Measurements from ENCODE around the gene RCAN2.

Gene RCAN2

DNA sequence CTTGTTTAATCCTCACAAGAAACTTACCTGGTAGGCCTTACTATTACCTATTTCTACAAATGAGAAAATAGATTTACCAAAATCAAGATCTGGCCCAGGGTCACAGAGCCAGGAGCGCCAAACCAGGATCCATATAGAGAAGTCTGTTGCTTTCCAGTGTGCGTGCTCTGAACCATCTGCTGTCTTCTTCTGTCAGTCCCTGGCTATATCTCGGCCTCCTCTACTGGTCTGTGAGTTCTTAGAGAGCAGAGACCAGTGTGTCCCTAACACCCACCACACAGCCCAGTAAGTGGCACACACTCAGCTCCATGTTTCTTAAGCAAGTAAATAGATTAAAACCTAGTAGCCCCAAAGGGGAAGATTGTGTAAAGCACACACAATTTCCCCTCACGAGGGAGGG lies 301.5 kb downstream of the RCAN2 start:
- H2AFZ ChIP-seq (ENCODE audit: low read length), result no peak overlapping the region
- H2BK12ac ChIP-seq (ENCODE audit: low read length), result no peak overlapping the region
- no peak overlapping the region for H2BK120ac ChIP-seq (ENCODE audit: low read depth, low read length)
- no peak overlapping the region for H3K4me3 ChIP-seq (ENCODE audit: low read length in 2 of 2)
- no peaks in the 10 kb centered on the region for H3K36me3 ChIP-seq (replicated peaks in 1 of 2; ENCODE audit: control insufficient read depth in 2 of 2, insufficient read depth in 2 of 2, low read length in 2 of 2)
- H2BK15ac ChIP-seq (ENCODE audit: low read length), result no peak overlapping the region
- H3K27ac ChIP-seq (replicated peaks; ENCODE audit: low read length), result no peak overlapping the region
- H3K79me1 ChIP-seq (ENCODE audit: low read depth, low read length), result no peaks in the 10 kb centered on the region
- no peak overlapping the region for H3K23ac ChIP-seq (ENCODE audit: low read depth, low read length, poor library complexity)
- no peak overlapping the region for H4K91ac ChIP-seq (ENCODE audit: low read depth, low read length, poor library complexity)
- H3K4ac ChIP-seq (ENCODE audit: low read length), result no peak overlapping the region
- H2AK5ac ChIP-seq (ENCODE audit: low read depth, low read length), result no peak overlapping the region
- H3K4me1 ChIP-seq (ENCODE audit: control insufficient read depth in 2 of 2, insufficient read depth in 1 of 2, low read depth in 1 of 2, low read length in 2 of 2), result no peaks in the 10 kb centered on the region
- no peak overlapping the region for H3K9ac ChIP-seq (ENCODE audit: low read depth, low read length, poor library complexity)
- no peak overlapping the region for H2BK5ac ChIP-seq (ENCODE audit: low read length)
- H4K8ac ChIP-seq (ENCODE audit: low read depth, low read length), result no peak overlapping the region
- H3K18ac ChIP-seq (ENCODE audit: low read length), result no peak overlapping the region
- no peaks in the 10 kb centered on the region for H3K27me3 ChIP-seq (ENCODE audit: control insufficient read depth in 3 of 3, insufficient read depth in 3 of 3, low read depth in 1 of 3, low read length in 3 of 3)
- DNase-seq (ENCODE audit: low spot score), result no peak
- no peaks in the 10 kb centered on the region for H3K9me3 ChIP-seq (replicated peaks in 1 of 2; ENCODE audit: control insufficient read depth in 2 of 2, insufficient read depth in 1 of 2, low read depth in 1 of 2, low read length in 2 of 2)
- no CpG with 5 or more reads among the region's 4 CpGs for WGBS, 2 donors (ENCODE audit: extremely low coverage in 2 of 2, insufficient read length in 2 of 2, insufficient replicate concordance in 1 of 2)
- no peak overlapping the region for H3K4me2 ChIP-seq (ENCODE audit: insufficient read depth, low read length, poor library complexity, severe bottlenecking)
- H3K14ac ChIP-seq (ENCODE audit: low read length), result no peak overlapping the region

GRCh38 chr6:46186583-46186982 lies 304.7 kb downstream of the RCAN2 start:
- Histone ChIP-seq H3K14ac (ENCODE audit: low read length) (no peak overlapping the region), H3K18ac (ENCODE audit: low read length) (no peak overlapping the region), H3K9me3 (replicated peaks in 1 of 2; ENCODE audit: control insufficient read depth in 2 of 2, insufficient read depth in 1 of 2, low read depth in 1 of 2, low read length in 2 of 2) (no peaks in the 10 kb centered on the region), H3K4me1 (ENCODE audit: control insufficient read depth in 2 of 2, insufficient read depth in 1 of 2, low read depth in 1 of 2, low read length in 2 of 2) (no peaks in the 10 kb centered on the region), H2AFZ (ENCODE audit: low read length) (no peak overlapping the region), H2BK12ac (ENCODE audit: low read length) (no peak overlapping the region), H2BK5ac (ENCODE audit: low read length) (no peak overlapping the region), H3K23ac (ENCODE audit: low read depth, low read length, poor library complexity) (no peak overlapping the region), H2BK120ac (ENCODE audit: low read depth, low read length) (no peak overlapping the region), H3K4ac (ENCODE audit: low read length) (no peak overlapping the region), H3K36me3 (replicated peaks in 1 of 2; ENCODE audit: control insufficient read depth in 2 of 2, insufficient read depth in 2 of 2, low read length in 2 of 2) (no peaks in the 10 kb centered on the region), H3K27ac (replicated peaks; ENCODE audit: low read length) (no peak overlapping the region), H3K9ac (ENCODE audit: low read depth, low read length, poor library complexity) (no peak overlapping the region), H3K4me2 (ENCODE audit: insufficient read depth, low read length, poor library complexity, severe bottlenecking) (no peak overlapping the region), H2BK15ac (ENCODE audit: low read length) (no peak overlapping the region), H3K4me3 (ENCODE audit: low read length in 2 of 2) (no peak overlapping the region), H3K79me1 (ENCODE audit: low read depth, low read length) (no peaks in the 10 kb centered on the region), H2AK5ac (ENCODE audit: low read depth, low read length) (no peak overlapping the region), H4K8ac (ENCODE audit: low read depth, low read length) (no peak overlapping the region), H3K27me3 (ENCODE audit: control insufficient read depth in 3 of 3, insufficient read depth in 3 of 3, low read depth in 1 of 3, low read length in 3 of 3) (no peaks in the 10 kb centered on the region), H4K91ac (ENCODE audit: low read depth, low read length, poor library complexity) (no peak overlapping the region)
- no peak for DNase-seq (ENCODE audit: low spot score)
- WGBS, 2 donors (ENCODE audit: extremely low coverage in 2 of 2, insufficient read length in 2 of 2, insufficient replicate concordance in 1 of 2), result no CpG with 5 or more reads among the region's 1 CpG

- Histone ChIP-seq H3K18ac (ENCODE audit: low read length) (no peak overlapping the region), H3K79me1 (ENCODE audit: low read depth, low read length) (no peaks in the 10 kb centered on the region), H3K4me2 (ENCODE audit: insufficient read depth, low read length, poor library complexity, severe bottlenecking) (no peak overlapping the region), H3K4me3 (ENCODE audit: low read length in 2 of 2) (no peak overlapping the region), H3K14ac (ENCODE audit: low read length) (no peak overlapping the region), H3K9ac (ENCODE audit: low read depth, low read length, poor library complexity) (no peak overlapping the region), H2BK120ac (ENCODE audit: low read depth, low read length) (no peak overlapping the region), H2AK5ac (ENCODE audit: low read depth, low read length) (no peak overlapping the region), H3K4me1 (ENCODE audit: control insufficient read depth in 2 of 2, insufficient read depth in 1 of 2, low read depth in 1 of 2, low read length in 2 of 2) (no peaks in the 10 kb centered on the region), H4K8ac (ENCODE audit: low read depth, low read length) (no peak overlapping the region), H3K23ac (ENCODE audit: low read depth, low read length, poor library complexity) (no peak overlapping the region), H2BK5ac (ENCODE audit: low read length) (no peak overlapping the region), H4K91ac (ENCODE audit: low read depth, low read length, poor library complexity) (no peak overlapping the region), H3K9me3 (replicated peaks in 1 of 2; ENCODE audit: control insufficient read depth in 2 of 2, insufficient read depth in 1 of 2, low read depth in 1 of 2, low read length in 2 of 2) (no peaks in the 10 kb centered on the region), H2BK15ac (ENCODE audit: low read length) (no peak overlapping the region), H2BK12ac (ENCODE audit: low read length) (no peak overlapping the region), H2AFZ (ENCODE audit: low read length) (no peak overlapping the region), H3K27ac (replicated peaks; ENCODE audit: low read length) (no peak overlapping the region), H3K4ac (ENCODE audit: low read length) (no peak overlapping the region), H3K27me3 (ENCODE audit: control insufficient read depth in 3 of 3, insufficient read depth in 3 of 3, low read depth in 1 of 3, low read length in 3 of 3) (no peaks in the 10 kb centered on the region), H3K36me3 (replicated peaks in 1 of 2; ENCODE audit: control insufficient read depth in 2 of 2, insufficient read depth in 2 of 2, low read length in 2 of 2) (no peaks in the 10 kb centered on the region)
- no peak for DNase-seq (ENCODE audit: low spot score)
- WGBS, 2 donors (ENCODE audit: extremely low coverage in 2 of 2, insufficient read length in 2 of 2, insufficient replicate concordance in 1 of 2), result no CpG with 5 or more reads among the region's 4 CpGs
These were observed 307.1 kb downstream of the RCAN2 start for GRCh38 chr6:46184114-46184513.

- DNase-seq (ENCODE audit: low spot score), result no peak
- Histone ChIP-seq H3K18ac (ENCODE audit: low read length) (no peak overlapping the region), H2BK15ac (ENCODE audit: low read length) (no peak overlapping the region), H3K9me3 (replicated peaks in 1 of 2; ENCODE audit: control insufficient read depth in 2 of 2, insufficient read depth in 1 of 2, low read depth in 1 of 2, low read length in 2 of 2) (no peaks in the 10 kb centered on the region), H4K8ac (ENCODE audit: low read depth, low read length) (no peak overlapping the region), H3K4me1 (ENCODE audit: control insufficient read depth in 2 of 2, insufficient read depth in 1 of 2, low read depth in 1 of 2, low read length in 2 of 2) (no peaks in the 10 kb centered on the region), H3K27me3 (ENCODE audit: control insufficient read depth in 3 of 3, insufficient read depth in 3 of 3, low read depth in 1 of 3, low read length in 3 of 3) (peaks cover 0 to 17% (median 0%) of the 10 kb centered on the region in 3 experiments), H3K79me1 (ENCODE audit: low read depth, low read length) (no peaks in the 10 kb centered on the region), H3K4ac (ENCODE audit: low read length) (no peak overlapping the region), H2AK5ac (ENCODE audit: low read depth, low read length) (no peak overlapping the region), H3K27ac (replicated peaks; ENCODE audit: low read length) (no peak overlapping the region), H2AFZ (ENCODE audit: low read length) (no peak overlapping the region), H4K91ac (ENCODE audit: low read depth, low read length, poor library complexity) (no peak overlapping the region), H3K36me3 (replicated peaks in 1 of 2; ENCODE audit: control insufficient read depth in 2 of 2, insufficient read depth in 2 of 2, low read length in 2 of 2) (no peaks in the 10 kb centered on the region), H3K4me2 (ENCODE audit: insufficient read depth, low read length, poor library complexity, severe bottlenecking) (no peak overlapping the region), H2BK5ac (ENCODE audit: low read length) (no peak overlapping the region), H2BK120ac (ENCODE audit: low read depth, low read length) (no peak overlapping the region), H3K9ac (ENCODE audit: low read depth, low read length, poor library complexity) (no peak overlapping the region), H3K4me3 (ENCODE audit: low read length in 2 of 2) (no peak overlapping the region), H3K14ac (ENCODE audit: low read length) (no peak overlapping the region), H2BK12ac (ENCODE audit: low read length) (no peak overlapping the region), H3K23ac (ENCODE audit: low read depth, low read length, poor library complexity) (no peak overlapping the region)
- WGBS, 2 donors (ENCODE audit: extremely low coverage in 2 of 2, insufficient read length in 2 of 2, insufficient replicate concordance in 1 of 2), result no CpG with 5 or more reads among the region's 3 CpGs
These were observed 315.3 kb downstream of the RCAN2 start for GRCh38 chr6:46175976-46176375.
